GM21528 (cell line): ENCODE results near the gene GTPBP3.

Source experiments
- ATAC-seq: cut with Tn5 transposase; IDR thresholded peaks from one replicate; pipeline ENCODE4 v1.9.1; 2021; ENCODE audit warnings: mild to moderate bottlenecking, moderate library complexity; ENCODE audit not compliant: unreplicated experiment, low FRiP score

The GTPBP3 gene

DNA sequence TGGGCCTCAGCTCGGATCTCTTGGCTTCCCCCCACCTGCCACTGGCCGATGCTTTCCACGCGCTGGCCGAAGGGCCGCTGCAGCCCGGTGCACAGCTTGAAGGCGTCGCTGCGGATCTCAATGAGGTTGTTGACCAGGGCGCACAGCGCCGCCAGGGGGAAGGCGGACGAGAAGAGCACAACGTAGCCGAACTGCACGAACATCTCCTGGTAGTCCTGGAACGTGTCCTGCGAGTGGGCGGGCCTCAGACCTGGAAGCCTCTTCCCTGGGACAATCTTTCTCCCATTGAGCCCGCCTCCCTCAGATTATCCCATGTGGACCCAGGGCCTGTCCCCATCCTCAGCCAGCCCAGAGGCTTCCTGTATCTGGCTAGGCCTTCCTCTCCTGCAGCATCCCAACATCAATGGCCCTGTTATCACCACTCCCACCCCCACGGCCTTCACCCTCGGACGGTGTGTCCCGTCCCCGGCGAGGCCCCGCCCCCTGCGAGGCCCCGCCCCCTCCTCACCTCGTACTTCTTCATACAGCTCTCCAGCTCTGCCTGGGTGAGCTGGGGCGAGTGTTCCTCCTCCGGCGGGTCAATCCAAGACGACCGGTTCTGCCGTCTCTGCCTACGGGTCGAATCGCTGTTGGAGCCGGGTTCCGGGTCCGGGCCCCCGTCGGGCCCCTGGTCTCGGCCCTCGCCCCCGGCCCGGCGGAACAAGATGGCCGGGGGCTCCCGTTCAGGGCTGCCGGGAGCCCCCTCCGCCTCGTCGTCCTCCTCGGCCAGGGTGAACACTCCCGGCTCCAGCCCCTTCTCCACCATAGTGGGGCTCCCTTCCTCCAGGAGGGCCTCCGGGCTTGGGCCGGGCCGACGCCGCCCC is 9.5 kb upstream of the GTPBP3 start:
- no peak for ATAC-seq

DNA sequence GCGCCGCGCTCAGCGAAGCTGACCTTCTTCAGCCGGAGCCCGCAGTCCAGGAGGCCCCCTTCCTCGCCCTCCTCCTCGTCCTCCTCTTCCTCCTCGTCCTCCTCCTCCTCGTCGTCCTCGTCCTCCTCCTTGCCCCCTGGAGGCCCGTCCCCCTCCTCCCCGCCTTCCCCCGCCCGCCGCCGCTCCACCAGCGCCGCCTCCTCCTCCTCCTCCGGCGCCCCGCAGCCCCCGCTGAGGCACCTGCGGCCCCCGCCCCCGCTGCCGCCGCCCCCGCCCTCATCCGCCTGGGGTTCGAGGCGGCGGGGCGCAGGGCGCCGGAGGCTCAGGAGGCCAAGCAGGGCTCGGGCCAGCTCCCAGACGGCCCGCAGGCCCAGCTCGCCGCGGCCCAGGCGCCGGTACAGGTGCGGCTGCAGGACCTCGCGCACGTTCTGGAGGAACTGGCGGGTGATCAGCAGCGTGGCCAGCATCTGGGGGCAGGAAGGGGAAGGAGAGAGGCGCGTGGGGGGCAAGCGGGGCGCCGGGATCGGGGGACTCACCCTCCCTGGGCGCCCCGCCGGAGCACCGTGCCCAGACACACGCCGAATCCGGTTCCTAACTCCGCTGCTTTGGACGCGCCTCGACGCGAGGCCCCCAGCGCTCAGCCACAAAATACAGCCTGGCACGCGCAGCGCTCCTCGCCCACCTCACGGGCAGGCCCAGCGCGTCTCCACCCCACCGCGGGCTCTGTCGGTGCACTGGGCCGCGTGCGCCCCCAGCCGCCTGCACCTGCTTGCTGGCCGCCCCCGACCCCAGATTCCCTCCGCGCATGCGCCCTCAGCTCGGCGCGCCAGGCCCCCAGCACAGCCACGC is 8.6 kb upstream of the GTPBP3 start:
- no peak for ATAC-seq

DNA sequence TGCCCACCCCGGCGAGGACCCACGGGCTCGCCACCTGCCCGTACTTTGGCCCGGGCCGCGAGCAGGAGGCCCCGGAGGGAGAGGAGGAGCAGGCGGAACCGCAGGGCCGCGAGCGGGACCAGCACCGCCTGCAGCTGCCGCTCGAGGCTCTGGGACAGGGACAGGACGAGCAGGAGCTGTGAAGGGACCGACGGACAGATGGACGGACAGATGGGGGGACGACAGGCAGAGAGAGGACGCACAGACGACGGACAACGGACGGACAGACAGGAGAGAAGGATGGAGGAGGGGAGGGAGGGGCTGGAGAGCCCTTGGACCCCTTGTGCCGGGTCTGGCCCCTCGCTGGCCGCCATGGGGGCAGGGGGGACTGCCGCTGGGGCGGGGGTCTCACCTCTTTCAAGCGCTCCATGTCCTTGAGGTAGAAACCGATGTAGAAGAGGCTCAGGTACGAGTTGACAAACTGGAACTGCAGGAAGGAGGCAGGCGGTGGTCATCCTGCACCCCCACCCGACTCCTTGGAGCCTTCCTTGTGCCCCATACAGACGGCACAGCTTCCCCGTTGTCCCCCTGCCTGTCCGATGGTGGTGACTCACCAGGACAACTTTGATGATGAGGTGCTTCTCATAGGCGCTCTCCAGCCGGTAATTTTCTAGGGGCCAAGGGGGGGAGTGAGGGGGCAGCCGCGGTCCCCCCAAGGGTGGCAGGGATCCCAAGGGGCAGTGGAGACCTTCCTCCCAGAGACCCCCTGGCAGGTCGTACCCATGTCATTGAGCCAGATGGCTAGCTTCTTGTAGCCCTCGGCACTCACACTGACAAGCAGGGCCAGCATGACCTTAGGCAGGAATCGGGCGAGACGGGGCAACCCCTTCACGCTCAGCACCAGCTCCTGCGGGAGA is 7.7 kb upstream of the GTPBP3 start:
- no peak for ATAC-seq

GRCh38 chr19:17330262-17331044 is 6.9 kb upstream of the GTPBP3 start:
- ATAC-seq, result no peak

DNA sequence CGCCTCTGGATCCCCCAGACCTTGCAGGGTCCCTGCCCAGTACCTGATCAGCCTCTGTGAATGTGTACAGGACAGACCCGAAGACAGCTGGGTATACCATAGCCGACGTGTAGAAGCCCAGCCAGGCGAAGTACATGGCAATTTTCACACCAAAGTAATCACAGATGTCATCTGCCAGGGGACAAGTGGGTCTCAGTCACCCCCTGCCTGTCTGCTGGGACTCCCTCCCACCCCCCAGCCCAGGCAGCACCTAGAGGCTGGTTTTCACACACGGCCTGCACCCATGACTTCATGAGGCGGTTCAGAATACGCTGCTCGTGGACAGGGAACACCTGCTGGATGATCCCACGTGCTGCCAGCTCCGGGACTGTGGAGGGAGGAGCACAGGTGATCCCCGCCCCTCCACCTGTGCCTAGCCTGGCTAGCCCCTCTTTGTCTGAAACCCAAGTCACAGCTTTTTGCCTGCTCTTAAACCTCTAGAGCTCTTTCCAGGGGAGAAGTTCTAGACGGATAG is 6.3 kb upstream of the GTPBP3 start:
- ATAC-seq, result no peak

DNA sequence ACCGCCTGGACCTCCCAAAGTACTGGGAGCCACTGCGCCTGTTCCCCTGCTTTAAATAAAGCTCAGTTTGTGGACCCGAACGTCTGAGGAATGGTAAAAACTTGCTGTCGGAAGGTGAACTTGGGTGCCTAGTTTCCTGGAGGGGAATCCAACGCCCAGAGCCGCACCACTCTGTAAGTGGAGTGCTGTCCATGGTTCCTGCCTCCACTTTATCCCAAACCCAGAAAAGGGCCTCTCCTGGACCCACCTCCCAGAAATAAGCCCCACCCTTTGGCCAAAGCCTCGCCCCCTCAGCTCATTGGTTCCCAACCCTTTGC is 5.0 kb upstream of the GTPBP3 start:
- no peak for ATAC-seq

DNA sequence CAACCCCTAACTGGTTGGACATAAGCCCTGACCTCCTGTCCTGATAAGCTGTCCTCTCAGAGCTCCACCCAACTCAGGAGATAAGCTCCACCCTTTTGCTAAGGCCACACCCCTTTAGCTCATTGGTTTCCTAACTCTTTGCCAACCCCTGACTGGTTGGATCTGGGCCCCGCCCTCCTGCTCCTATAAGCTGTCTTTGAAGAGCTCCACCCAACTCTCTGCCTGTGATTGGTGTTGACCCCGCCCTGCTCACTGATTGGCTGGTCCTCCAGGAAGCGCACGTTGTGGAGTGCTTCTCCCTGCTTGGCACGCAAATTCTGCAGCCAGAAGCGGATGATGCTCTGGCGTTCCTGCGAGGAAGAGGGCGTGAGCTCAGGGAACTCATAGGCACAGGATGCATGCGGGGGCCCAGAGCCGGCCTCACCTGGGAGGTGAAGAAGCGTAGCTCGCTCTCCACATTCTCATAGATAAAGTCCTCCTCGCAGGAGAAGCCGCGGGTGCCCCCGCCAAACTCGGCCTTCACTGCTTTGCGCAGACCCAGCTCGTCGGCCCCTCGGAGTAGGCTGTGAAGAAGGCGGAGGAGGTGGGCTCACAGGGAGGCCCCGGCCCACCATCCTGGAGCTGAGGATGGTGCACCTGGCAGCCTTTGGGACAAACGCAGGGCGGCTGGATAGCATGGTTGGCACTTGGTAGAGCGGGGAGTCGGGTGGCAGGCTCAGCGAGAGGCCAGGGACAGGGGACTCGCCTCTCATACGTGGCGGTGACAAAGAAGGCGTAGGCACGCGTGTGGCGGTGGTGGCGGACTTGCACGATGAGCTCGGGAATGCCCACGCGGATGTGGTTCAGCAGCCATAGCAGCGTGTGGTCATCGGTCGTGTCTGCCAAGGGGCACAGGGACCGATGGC is 4.4 kb upstream of the GTPBP3 start:
- no peak for ATAC-seq

GRCh38 chr19:17333611-17334413 is 3.5 kb upstream of the GTPBP3 start:
- ATAC-seq, result no peak

GRCh38 chr19:17334414-17335409 is 2.6 kb upstream of the GTPBP3 start, which contains the start of gene ANO8:
TSS of gene ANO8 (minus strand) at chr19:17334855. CDS start at chr19:17334670, 185 bp downstream.
- no peak for ATAC-seq

- ATAC-seq, result no peak
Measured at GRCh38 chr19:17335575-17335974, 1.8 kb upstream of the GTPBP3 start.

- ATAC-seq, result peak; percentile 4
Measured at GRCh38 chr19:17337675-17338432, 501 bp downstream of the GTPBP3 start.

DNA sequence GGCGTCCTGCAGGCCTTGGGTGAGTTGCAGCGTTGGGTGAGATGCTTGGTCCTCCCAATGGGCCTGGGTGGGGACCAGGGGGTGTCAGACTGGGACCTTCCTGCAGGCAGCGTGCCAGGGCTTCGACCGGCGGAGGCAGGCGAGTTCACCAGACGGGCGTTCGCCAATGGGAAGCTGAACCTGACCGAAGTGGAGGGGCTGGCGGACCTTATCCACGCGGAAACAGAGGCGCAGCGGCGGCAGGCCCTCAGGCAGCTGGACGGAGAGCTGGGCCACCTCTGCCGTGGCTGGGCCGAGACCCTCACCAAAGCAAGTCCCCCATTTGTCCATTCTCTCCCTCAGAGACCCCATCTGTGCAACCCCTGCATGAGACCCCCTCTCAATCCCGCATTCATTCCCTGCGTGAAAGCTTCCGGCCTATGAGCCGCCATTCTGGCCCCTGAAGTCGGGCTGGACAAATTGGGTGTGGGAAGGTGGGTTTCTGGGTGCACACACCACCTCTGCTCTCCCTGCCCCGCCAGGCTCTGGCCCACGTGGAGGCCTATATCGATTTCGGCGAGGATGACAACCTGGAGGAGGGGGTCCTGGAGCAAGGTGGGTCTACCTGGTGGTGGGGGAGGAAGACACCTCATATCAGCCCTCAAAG is 1.2 kb downstream of the GTPBP3 start:
- ATAC-seq, result no peak

- no peak for ATAC-seq
Measured at GRCh38 chr19:17339088-17339741, 1.9 kb downstream of the GTPBP3 start.

DNA sequence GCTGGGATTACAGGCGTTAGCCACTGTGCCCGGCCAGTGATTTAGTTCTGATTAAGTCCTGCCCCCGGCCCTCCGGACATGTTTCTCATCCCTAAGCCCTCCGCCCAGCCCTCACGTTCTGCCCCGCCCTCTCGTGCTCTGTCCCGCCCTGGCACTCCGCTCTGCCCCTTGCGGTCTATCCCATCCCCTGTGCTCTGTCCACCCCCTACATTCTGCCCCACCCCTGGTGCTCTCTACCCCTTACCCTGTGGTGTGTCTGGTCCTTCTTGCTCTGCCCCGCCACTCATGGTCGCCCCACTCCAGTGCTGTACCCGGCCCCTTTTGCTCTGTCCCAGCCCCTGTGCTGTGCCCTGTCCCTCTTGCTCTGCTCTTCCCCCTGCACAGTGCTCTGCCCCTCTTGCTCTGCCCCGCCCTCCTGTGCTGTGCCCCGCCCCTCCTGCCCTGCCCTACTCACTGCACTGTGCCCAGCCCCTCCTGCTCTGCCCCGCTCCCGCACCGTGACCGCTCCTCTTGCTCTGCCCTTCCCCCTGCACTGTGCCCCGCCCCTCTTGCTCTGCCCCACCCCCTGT is 3.0 kb downstream of the GTPBP3 start:
- ATAC-seq, result no peak
